ENCODE data around the gene STK32C.
"Not testable (repeated sequence)": the region's sequence is repeated elsewhere in the genome, so short reads cannot be mapped to it uniquely, and the experiment has no call there.

The STK32C gene

DNA sequence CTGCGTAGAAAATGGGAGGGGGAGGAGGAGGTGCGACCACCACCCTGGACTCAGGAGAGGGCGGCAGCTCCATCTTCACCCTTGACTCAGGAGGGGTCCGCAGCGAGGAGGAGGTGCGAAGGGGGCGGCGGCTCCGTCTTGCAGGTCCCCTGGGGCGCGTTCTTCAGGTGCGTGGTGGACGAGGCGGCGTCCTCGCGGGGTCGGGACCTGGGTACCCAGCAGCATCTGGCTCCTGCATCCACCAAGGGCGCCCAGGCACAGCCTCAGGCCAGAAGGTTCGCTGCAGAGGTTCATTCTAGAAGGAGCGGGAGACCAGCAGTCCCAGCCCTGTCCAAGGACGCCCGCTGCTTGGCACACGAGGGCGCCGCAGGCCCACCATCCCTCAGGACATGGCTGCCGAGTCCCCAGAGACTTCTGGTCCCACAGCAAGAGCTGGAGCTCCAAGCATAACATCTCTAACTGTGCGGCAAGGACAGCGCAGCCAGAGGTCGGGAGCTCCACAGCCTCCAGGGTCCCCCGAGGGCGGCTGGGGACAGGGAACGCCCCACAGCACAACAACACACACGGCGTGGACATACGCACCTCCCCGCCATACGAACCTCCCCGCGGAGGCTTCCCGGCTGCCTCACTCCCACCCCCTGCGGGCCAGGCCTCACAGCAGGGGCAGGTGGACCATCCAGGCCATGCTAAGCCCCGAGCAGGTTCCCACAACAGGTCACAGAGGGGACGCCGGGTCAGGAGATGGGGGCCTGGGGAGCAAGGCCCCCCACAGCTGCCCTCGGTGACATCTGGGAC lies 137.8 kb downstream of the STK32C start:
- DNase-seq (ENCODE audit: low spot score), result no peak
- FAIRE-seq, result no peak

DNA sequence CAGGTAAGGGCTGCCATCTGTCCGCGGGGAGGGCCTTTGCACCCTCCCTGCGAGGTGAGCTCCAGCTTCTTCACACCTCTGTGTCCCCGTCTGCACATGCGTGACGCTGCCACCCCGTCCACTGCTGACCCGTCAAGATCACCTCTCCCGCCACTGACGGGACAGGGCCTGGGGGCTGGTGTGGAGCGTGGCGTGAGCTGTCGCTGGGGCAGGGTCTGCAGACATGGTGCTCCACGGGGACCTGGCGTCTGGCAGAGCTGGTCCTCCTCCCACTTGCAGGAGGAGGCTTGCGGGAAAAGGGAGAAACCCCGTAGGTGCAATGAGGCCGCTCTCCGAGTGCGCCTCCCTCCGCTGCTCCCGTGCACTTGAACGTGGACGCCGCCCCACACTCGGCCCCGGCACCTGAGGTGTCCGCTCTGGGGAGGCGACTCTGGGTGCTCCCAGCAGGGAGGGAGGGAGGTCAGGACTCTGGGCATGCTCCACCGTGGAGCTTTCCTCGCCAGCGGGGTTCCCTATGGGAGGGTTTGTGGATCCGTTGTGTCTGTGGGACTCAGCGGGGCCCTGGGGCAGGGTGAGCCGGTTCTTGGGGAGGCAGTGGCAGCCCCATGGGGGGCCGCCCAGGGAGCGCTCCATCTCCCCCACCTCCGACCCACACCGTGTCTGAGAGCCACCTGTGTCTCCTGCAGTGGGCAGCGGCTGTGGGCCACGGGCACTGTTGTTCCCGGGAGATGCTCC lies 138.6 kb downstream of the STK32C start:
- no peak for DNase-seq (ENCODE audit: low spot score)
- no peak for FAIRE-seq

DNA sequence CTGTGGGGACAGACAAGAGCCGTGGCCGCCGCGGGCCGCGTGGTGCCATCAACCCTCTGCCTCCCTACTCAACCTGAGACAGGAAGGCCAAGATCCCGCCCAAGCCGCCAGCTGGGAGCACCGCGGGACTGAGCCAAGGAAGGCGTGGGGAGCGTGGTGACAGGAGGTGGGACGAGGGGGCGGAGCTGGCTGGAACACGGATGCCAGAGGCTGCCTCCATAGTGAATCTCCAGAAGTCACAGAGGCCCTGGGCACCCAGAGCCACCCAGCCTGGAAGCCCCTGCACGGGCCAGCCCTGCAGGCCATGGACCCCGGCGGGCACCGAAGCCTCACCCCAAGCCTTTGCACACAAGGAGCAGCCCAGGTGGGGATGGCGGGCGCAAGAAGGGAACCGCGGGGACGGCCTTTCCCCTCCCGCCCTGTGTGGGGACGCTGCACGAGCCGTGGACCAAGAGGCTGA lies 139.1 kb downstream of the STK32C start:
- FAIRE-seq (no peak), DNase-seq (ENCODE audit: low spot score) (no peak)

DNA sequence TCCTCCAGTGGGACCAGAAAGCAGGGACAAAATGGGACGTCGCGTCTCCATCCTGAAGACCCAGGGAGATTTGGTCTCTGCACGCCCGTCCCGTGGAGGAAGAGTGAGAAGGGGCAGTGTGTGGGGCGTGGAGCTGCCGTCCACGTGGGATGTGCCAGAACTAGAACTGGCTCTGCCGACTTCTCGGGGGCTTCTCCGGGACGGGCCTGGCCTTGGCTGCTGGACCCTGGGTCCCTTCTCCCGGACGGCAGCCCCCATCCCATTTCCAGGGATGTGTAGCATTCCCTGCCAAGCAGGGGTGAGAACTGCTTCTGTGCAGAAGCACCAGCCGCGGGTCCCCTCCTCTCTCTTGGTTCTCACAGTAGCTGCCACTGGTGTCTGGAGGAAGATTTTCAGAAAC lies 139.8 kb downstream of the STK32C start:
- no peak for FAIRE-seq
- DNase-seq (ENCODE audit: low spot score), result no peak

DNA sequence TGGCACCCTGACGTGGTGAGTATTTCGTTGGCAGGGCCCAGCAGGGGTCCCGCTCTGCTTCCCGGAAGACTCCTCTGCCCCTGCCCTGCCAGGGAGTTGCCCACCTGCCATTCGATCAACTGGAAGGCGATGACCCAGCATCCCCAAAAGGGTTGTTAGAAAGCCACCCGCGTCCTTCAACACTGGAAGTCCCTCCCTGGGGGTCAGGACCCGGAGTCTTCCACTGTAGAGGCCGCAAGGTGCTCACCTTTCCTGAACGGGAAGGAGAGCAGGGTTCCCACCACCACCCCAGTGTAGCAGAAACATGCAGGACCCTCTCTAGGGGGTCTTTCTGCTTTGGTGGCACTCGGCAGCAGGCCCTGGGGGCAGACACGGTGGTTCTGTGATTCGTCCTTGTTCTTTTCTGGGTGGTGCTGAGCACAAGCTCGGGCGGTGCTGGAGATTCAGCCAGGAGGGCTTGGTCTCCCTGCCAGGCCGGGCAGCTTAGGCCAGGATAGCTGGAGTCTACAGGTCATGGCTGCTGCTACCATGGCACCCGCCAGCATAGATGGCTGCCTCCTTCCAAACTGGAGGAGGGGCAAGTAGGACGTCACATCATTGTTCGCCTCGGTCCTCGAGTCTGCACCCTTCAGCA lies 140.6 kb downstream of the STK32C start:
- DNase-seq (ENCODE audit: low spot score), result no peak
- FAIRE-seq, result no peak

DNA sequence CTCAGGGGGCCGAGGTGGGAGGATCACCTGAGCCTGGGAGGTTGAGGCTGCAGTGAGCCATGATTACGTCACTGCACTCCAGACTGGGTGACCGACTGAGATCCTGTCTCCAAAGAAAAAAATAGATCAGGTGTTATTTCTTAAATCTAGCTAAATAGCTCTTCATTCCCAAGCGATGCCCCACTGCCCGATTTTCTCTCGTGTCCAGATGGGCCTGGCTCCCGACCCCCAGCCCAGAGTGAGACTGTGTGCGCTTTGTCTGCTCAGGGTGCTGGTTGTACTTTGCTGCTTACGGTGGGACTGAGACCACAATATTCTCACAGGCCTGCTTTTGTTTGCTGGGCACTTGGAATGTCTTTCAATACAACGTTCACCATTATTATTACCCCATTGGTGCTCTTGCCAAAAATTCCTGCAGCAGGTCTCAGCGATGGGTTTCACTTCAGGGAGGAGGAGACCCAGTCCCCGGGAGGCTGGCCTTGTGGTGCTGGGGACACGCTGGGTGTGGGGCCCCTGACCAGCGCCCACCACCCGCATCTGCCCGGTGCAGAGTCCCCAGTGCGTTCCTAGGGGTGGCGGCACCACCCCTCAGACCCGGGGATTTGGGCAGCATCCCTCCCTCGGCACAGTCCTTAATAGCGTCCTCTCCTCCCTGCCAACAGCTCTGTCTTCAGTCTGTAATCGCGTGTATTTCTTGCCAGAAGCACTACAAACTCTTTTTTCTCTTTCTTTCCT lies 141.4 kb downstream of the STK32C start:
- DNase-seq (ENCODE audit: low spot score), result no peak
- FAIRE-seq, result no peak

DNA sequence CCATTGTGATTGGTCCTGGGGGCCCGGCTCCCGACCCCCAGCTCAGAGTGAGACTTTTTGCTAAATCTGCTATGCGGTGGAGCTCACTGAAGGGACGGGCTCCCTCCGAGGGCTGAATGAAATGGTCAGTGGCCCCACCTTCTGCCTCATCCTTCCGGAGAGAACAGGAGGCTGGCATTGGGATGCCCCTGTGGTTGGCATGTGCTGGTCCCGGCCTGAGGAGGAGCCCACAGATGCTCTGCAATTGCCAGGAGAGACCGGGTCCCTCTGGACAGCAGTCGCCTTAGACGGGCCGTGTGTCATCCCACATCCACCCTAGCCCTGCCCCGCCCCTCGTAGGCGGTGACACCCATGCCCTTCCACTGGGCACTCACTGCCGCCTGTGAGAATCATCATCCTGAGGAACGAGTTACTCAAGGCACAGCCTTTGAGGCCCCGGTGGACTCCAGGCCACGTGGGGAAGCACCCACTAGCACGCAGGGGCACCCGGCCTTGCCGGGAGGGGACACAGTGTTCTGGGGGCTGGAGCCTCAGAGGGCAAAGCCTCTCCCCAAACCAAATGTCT lies 142.3 kb downstream of the STK32C start:
- FAIRE-seq, result no peak
- DNase-seq (ENCODE audit: low spot score), result no peak

DNA sequence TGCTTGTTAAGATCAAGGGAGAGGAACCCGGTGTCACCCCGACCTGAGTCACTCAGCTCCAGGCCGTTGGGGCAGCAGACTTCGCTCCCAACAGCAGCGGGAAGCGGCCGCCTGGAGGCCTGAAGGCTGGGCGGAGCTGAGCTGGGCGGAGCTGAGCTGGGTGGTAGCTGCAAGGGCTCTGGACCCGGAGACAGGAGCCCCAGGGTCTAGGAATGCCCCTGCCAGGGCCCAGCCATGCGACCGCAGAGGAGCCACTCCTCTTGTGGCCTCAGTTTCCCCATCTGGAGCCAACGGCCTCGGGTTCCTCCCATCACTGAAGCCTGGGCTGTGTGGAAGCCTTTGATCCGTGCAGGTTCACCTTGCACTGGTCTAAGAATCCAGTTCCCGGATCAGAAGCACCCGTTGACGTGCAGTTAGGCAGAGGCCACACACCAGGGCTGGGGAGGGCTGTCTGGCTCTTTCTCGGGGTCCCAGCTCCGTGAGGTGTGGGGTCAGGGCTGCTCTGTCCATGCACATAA lies 142.9 kb downstream of the STK32C start:
- DNase-seq (ENCODE audit: low spot score), result no peak
- no peak for FAIRE-seq

DNA sequence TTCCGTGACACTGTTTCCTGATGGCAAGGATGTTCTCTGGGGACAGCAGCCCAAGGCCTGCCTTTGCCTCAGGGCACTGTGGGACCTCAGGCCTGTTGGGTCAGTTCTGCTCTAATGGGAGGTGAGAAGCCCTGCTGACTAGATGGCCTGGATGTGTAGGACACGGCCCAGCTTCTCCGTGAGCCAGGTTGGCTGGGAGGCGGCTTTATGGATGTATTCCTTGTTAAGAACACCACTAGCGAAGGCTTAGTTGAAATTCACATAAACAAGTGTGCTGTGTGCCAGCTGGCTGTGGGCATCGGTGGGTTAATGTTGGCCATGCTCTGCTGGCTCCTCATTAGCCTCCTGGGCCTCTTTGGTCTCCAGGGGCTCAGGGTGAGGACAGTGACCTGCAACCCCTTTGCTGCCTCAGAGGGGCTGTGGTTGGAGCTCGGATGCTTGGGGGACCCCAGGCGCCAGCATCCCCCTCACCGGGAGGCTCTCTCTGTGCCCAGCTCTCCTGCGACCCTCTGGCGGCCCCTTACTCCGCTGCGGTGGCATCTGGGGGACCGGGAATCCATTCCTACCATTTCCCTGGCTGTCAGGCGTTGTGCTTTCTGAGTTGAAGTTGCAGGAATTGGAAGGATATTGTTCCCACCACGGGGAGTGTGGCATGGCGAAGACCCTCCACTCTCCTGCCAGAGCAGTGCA lies 143.8 kb downstream of the STK32C start:
- no peak for DNase-seq (ENCODE audit: low spot score)
- no peak for FAIRE-seq

DNA sequence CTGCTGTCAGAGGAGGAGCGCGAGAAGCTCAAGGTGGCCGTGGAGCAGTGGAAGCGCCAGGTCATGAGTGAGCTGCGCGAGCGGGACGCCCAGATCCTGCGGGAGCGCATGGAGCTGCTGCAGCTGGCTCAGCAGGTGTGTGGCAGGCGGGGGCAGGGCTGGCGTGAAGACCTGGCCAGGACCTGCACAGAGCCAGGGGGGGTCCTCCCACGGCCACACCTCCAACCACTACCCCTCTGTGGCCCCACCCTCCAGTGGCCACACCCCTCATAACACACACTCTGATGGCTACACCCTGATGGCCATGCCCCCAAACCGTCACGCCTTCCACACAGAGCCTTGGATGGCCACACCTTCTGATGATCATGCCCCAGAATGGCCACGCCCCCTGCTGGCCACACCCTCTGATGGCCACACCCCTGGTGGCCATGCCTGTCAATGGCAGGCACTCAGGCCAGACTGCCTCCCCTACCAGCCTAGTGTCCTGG lies 144.4 kb downstream of the STK32C start:
- FAIRE-seq (peak; percentile 69), DNase-seq (ENCODE audit: low spot score) (peak; percentile 24)

DNA sequence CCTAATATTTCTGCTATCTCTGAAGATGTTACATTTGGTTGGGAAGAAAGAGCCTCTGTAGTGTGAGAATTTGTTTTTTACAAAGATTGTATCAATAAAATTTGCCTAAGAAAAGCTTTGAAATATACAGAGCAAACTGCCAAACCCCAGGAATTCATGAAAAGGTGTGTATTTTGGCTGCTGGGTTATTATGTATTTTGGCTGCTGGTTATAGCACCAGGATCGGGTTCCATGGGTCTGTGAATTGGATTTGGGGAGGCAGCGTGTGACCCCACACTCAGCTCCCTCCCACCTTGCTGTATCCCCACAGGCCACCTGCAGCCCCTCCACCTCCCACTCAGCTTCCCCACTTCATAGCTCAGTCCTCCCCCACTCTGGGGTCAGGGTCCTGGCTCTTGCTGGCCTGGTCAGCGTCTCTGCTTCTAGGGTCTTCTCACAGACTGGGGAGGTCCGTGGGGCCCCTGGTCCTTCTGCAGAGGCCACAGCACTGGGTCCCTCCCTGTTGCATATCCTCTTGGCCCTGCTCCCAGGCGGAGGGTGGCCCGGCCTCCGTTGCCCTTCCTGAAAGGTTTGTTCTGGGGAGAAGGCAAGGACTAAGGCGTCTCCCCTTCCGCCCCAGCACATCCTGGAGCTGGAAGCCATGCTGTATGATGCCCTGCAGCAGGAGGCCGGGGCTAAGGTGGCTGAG lies 145.0 kb downstream of the STK32C start:
- DNase-seq (ENCODE audit: low spot score) (no peak), FAIRE-seq (no peak)

DNA sequence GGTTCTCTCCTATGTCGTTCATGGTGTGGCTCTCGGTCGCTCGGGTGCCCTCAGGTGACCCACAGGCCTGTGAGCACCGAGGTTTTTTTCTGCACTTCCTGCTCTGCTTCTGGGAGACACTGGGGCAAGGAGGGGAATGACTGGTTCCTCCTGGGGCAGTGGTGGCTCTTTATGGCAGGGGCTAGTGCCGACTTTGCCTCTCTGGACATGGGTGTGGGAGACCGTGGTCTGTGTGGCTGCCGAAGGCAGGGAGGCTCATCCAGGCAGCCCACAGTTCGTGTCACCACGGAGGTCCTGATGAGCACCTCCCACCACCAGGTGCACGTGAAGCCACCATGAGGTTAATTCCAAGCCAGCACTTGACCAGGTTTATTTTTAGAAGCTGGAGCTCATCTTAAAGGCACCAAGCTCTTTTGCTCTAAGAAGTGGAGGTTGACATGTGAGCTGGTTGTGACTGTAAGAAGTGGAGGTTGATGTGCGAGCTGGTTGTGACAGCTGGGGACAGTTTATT lies 145.7 kb downstream of the STK32C start:
- no peak for FAIRE-seq
- peak; percentile 17 for DNase-seq (ENCODE audit: low spot score)

DNA sequence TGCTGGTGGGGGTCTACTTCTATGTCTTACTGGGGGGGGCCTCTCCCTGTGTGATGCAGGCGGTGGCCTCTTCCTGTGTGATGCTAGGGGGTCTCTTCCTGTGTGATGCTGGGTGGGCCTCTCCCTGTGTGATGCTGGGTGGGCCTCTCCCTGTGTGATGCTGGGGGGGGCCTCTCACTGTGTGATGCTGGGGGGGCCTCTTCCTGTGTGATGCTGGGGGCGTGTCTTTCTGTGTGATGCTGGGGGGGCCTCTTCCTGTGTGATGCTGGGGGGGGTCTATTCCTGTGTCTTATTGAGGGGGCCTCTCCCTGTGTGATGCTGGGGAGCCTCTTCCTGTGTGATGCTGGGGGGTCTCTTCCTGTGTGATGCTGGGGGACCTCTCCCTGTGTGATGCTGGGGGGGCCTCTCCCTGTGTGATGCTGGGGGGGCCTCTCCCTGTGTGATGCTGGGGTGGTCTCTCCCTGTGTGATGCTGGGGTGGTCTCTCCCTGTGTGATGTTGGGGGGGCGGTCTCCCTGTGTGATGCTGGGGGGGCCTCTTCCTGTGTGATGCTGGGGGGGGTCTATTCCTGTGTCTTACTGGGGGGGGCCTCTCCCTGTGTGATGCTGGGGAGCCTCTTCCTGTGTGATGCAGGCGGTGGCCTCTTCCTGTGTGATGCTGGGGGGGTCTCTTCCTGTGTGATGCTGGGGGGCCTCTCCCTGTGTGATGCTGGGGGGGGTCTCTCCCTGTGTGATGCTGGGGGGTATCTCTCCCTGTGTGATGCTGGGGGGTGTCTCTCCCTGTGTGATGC lies 146.7 kb downstream of the STK32C start:
- not testable (repeated sequence) for FAIRE-seq; DNase-seq (ENCODE audit: low spot score)

DNA sequence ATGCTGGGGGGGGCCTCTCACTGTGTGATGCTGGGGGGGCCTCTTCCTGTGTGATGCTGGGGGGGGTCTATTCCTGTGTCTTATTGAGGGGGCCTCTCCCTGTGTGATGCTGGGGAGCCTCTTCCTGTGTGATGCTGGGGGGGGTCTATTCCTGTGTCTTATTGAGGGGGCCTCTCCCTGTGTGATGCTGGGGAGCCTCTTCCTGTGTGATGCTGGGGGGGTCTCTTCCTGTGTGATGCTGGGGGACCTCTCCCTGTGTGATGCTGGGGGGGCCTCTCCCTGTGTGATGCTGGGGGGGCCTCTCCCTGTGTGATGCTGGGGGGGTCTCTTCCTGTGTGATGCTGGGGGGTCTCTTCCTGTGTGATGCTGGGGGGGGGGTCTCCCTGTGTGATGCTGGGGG lies 147.5 kb downstream of the STK32C start:
- FAIRE-seq; DNase-seq (ENCODE audit: low spot score): not testable (repeated sequence)

DNA sequence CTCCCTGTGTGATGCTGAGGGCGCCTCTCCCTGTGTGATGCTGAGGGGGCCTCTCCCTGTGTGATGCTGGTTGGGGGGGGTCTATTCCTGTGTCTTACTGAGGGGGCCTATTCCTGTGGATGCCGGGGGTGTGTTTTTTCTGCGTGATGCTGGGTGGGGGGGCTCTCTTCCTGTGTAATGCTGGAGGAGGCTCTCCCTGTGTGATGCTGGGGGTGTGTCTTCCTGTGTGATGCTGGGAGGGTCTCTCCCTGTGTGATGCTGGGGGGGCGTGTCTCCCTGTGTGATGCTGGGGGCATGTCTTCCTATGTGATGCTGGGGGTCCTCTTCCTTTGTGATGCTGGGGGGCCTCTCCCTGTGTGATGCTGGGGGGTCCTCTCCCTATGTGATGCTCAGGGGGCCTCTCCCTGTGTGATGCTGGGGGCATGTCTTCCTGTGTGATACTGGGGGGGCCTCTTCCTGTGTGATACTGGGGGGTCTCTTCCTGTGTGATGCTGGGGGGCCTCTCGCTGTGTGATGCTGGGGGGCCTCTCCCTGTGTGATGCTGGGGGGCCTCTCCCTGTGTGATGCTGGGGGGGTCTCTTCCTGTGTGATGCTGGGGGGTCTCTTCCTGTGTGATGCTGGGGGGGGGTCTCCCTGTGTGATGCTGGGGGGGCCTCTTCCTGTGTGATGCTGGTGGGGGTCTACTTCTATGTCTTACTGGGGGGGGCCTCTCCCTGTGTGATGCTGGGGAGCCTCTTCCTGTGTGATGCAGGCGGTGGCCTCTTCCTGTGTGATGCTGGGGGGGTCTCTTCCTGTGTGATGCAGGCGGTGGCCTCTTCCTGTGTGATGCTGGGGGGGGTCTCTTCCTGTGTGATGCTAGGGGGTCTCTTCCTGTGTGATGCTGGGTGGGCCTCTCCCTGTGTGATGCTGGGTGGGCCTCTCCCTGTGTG lies 148.2 kb downstream of the STK32C start:
- not testable (repeated sequence) for FAIRE-seq; DNase-seq (ENCODE audit: low spot score)

DNA sequence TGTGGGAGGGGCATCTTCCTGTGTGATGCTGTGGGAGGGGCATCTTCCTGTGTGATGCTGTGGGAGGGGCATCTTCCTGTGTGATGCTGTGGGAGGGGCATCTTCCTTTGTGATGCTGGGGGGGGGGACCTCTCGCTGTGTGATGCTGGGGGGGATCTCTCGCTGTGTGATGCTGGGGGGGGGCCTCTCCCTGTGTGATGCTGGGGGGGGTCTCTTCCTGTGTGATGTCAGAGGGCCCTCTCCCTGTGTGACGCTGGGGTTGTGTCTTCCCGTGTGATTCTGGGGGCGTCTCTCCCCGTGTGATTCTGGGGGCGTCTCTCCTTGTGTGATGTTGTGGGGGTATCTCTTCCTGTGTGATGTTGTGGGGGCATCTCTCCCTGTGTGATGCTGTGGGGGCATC lies 148.9 kb downstream of the STK32C start:
- FAIRE-seq (no peak), DNase-seq (ENCODE audit: low spot score) (no peak)

DNA sequence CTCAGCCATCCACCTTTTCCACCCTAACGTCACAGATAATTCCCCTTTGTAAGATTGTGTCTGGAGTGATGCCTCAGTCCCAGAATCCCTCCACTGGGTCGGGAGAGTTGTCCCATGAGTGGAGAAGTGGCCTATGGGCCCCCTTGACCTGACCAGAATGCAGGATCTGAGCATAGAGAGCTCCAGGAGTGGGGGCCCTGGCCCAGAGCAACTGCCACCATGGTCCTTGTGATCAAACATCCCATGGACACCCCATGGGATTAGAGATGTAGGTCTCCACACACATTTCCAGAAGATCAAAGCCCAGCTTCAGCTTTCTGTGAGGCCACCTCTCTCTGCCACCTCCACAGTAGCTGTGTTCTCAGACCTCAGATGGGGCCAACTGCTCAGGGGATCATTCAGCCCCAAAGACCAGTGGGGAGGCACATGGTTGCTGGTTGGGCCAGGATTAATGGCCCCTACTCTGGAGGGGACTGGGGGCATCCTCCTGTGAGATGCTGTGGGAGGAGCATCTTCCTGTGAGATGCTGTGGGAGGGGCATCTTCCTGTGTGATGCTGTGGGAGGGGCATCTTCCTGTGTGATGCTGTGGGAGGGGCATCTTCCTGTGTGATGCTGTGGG lies 149.5 kb downstream of the STK32C start:
- no peak for DNase-seq (ENCODE audit: low spot score)

More for the DNA sequence above, 149.5 kb downstream of the STK32C start:
- FAIRE-seq, result no peak
